GM23338 (cell line): ENCODE results near the gene SIM1. TPM values are rescaled to one million over a fixed set of nuclear protein-coding genes. Genes with fewer than 3 reads are reported as not detected.

ENCODE experiments used
- ATAC-seq: fragments of 200-7000 bp; cut with Tn5 transposase; 3 replicates; pipeline ENCODE4 v1.9.1; 2020
- DNase-seq: peaks from one replicate; pipeline ENCODE4 v3.0.0-alpha.2; 2015; ENCODE audit warnings: low spot score
- H2AFZ ChIP-seq: fragments of 200-600 bp; sonication (generic); 2 replicates; pipeline ENCODE4 v1.8.0; 2016; ENCODE audit warnings: antibody characterized with exemption, mild to moderate bottlenecking, moderate library complexity
- H3F3A ChIP-seq: fragments of 200-600 bp; sonication (generic); replicated peaks from 2 replicates; pipeline ENCODE4 v1.8.0; 2017; ENCODE audit warnings: antibody characterized with exemption, mixed run types, low read depth
- H3K27ac ChIP-seq: fragments of 200-600 bp; sonication (generic); 2 replicates; pipeline ENCODE4 v1.6.1; 2016; ENCODE audit warnings: low read depth
- H3K27me3 ChIP-seq: fragments of 200-600 bp; sonication (generic); 2 replicates; pipeline ENCODE4 v1.8.0; 2016; ENCODE audit warnings: mild to moderate bottlenecking, mixed run types, moderate library complexity; ENCODE audit not compliant: insufficient read depth
- H3K36me3 ChIP-seq: fragments of 200-600 bp; sonication (generic); 2 replicates; pipeline ENCODE4 v1.8.0; 2016; ENCODE audit warnings: mild to moderate bottlenecking; ENCODE audit not compliant: insufficient read depth
- H3K4me1 ChIP-seq: fragments of 200-600 bp; sonication (generic); 2 replicates; pipeline ENCODE4 v1.8.0; 2016; ENCODE audit warnings: mild to moderate bottlenecking, moderate library complexity; ENCODE audit not compliant: insufficient read depth
- H3K4me2 ChIP-seq: fragments of 200-600 bp; sonication (generic); 2 replicates; pipeline ENCODE4 v1.7.1; 2017; ENCODE audit warnings: mixed run types
- H3K4me3 ChIP-seq: fragments of 200-600 bp; sonication (generic); 2 replicates; pipeline ENCODE4 v1.6.1; 2016; ENCODE audit warnings: mixed run types
- H3K79me2 ChIP-seq: fragments of 200-600 bp; sonication (generic); replicated peaks from 2 replicates; pipeline ENCODE4 v1.8.0; 2017; ENCODE audit warnings: mild to moderate bottlenecking; ENCODE audit not compliant: insufficient read depth
- H3K9me2 ChIP-seq: fragments of 200-600 bp; sonication (generic); 2 replicates; pipeline ENCODE4 v1.8.0; 2017; ENCODE audit not compliant: insufficient read depth
- H4K20me1 ChIP-seq: fragments of 200-600 bp; sonication (generic); replicated peaks from 2 replicates; pipeline ENCODE4 v1.8.0; 2017; ENCODE audit warnings: mild to moderate bottlenecking; ENCODE audit not compliant: insufficient read depth
- H3K27ac Mint-ChIP-seq: 2 replicates; pipeline ENCODE4 v1.8.0; 2020; ENCODE audit warnings: inconsistent platforms, mild to moderate bottlenecking, moderate library complexity, mixed read lengths
- H3K27me3 Mint-ChIP-seq: 3 replicates; pipeline ENCODE4 v1.8.0; 2022; ENCODE audit warnings: low read depth, mild to moderate bottlenecking, moderate library complexity, mixed read lengths, inconsistent platforms; ENCODE audit not compliant: insufficient read depth, poor library complexity
- H3K36me3 Mint-ChIP-seq: 3 replicates; pipeline ENCODE4 v1.8.0; 2021; ENCODE audit warnings: low read depth, mild to moderate bottlenecking, inconsistent platforms, moderate library complexity, mixed read lengths
- H3K4me1 Mint-ChIP-seq: 3 replicates; pipeline ENCODE4 v1.8.0; 2020; ENCODE audit warnings: mild to moderate bottlenecking, inconsistent platforms, mixed read lengths
- H3K4me3 Mint-ChIP-seq: 3 replicates; pipeline ENCODE4 v1.8.0; 2021; ENCODE audit warnings: moderate library complexity, mild to moderate bottlenecking, inconsistent platforms, mixed read lengths
- H3K9me3 Mint-ChIP-seq: 3 replicates; pipeline ENCODE4 v1.8.0; 2020; ENCODE audit warnings: moderate library complexity, mild to moderate bottlenecking, inconsistent platforms, mixed read lengths
- CREB1 ChIP-seq: fragments of 250-450 bp; sonication (Bioruptor Pico); IDR thresholded peaks from 2 replicates; pipeline ENCODE4 v1.5.0; 2020; ENCODE audit warnings: low read depth, mild to moderate bottlenecking, moderate library complexity
- ETS1 ChIP-seq: IDR thresholded peaks from 2 replicates; pipeline ENCODE4 v1.6.1; 2016; ENCODE audit warnings: antibody characterized with exemption
- EZH2 ChIP-seq: fragments of 200-600 bp; sonication (generic); IDR thresholded peaks from one replicate; pipeline ENCODE4 v1.8.0; 2017; ENCODE audit warnings: antibody characterized with exemption, mild to moderate bottlenecking, low read depth; ENCODE audit not compliant: unreplicated experiment
- EZH2phosphoT487 ChIP-seq: fragments of 200-600 bp; sonication (generic); IDR thresholded peaks from one replicate; pipeline ENCODE4 v1.8.1; 2018; ENCODE audit warnings: antibody characterized with exemption; ENCODE audit not compliant: unreplicated experiment
- JUNB ChIP-seq: IDR thresholded peaks from one replicate; pipeline ENCODE4 v1.6.1; 2016; ENCODE audit warnings: antibody characterized with exemption; ENCODE audit not compliant: unreplicated experiment
- NANOG ChIP-seq: IDR thresholded peaks from 2 replicates; pipeline ENCODE4 v1.6.1; 2016; ENCODE audit warnings: antibody characterized with exemption, borderline replicate concordance
- REST ChIP-seq: IDR thresholded peaks from one replicate; pipeline ENCODE4 v1.6.1; 2018; ENCODE audit warnings: antibody characterized with exemption; ENCODE audit not compliant: unreplicated experiment
- STAT1 ChIP-seq: IDR thresholded peaks from one replicate; pipeline ENCODE4 v1.6.1; 2016; ENCODE audit warnings: antibody characterized with exemption; ENCODE audit not compliant: unreplicated experiment
- ZNF114 ChIP-seq: fragments of 250-450 bp; sonication (Bioruptor Pico); IDR thresholded peaks from 2 replicates; pipeline ENCODE4 v1.5.0; 2020; ENCODE audit warnings: mild to moderate bottlenecking, moderate library complexity
- ZNF331 ChIP-seq: fragments of 250-450 bp; sonication (Bioruptor Pico); IDR thresholded peaks from 2 replicates; pipeline ENCODE4 v1.5.0; 2020; ENCODE audit warnings: low read depth, mild to moderate bottlenecking, moderate library complexity
- polyA plus RNA-seq: library from polyadenylated mRNA; unstranded; fragments of >200 nt; fragmentation: Nextera tagmentation; extraction: Ambion mirVana; gene quantifications from 2 replicates; pipeline ENCODE4 v1.2.1, GENCODE V29; 2016
- total RNA-seq: library from RNA; depleted of rRNA; stranded (reverse); fragments of >200 nt; shearing (Covaris generic); gene quantifications from 2 replicates; pipeline ENCODE4 v1.2.3, GENCODE V29; 2014
- TF ChIP-seq, protein P1 (sequence below), 2 experiments: fragments of 200-600 bp in 1 of 2; sonication (generic) in 1 of 2; conservative IDR thresholded peaks; 2 replicates each; pipeline versions ENCODE4 v1.5.1 to v1.6.1; 2016 to 2017; ENCODE audit warnings: antibody characterized with exemption in 2 of 2, low read depth in 2 of 2, mild to moderate bottlenecking in 2 of 2, moderate library complexity in 1 of 2

SIM1 gene
- total and polyA plus RNA-seq, 2 experiments from 2014 or later: 0.42 to 0.49 TPM

GRCh38 chr6:100346203-100346602, 118.5 kb downstream of the SIM1 start (continued):
- TF ChIP-seq JUNB (no peak), STAT1 (no peak), NANOG (no peak), ETS1 (no peak), ZNF331 (CRISPR knock-in tag) (no peak), ZNF114 (CRISPR knock-in tag) (no peak)

DNA sequence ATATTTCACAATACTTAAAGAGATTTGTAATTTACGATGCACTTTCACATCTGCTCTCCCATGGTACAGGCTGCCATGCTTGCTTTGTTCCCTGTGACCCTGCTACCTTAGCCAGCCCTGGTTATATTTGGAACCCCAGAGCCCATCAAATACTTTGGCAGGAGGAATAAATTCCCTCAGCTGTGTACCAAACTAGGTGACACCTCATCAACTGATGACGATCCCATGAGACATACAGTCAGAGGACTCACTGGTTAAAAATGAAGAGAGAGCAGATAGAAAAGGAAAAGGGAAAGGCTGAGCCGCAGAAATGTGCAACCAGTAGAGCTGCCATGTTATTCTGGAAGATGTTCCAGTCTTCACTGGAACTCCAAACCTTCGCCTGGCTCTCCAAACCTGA, 120.0 kb downstream of the SIM1 start:
- Histone ChIP-seq H3K4me3 (no peak overlapping the region), H3K27me3 (no peaks in the 10 kb centered on the region), H2AFZ (no peak overlapping the region), H3K79me2 (no peaks in the 10 kb centered on the region), H3F3A (no peaks in the 10 kb centered on the region), H3K36me3 (no peaks in the 10 kb centered on the region), H3K4me1 (peaks cover 7% of the 10 kb centered on the region), H3K27ac (no peak overlapping the region), H4K20me1 (no peaks in the 10 kb centered on the region), H3K9me2 (no peaks in the 10 kb centered on the region), H3K4me2 (no peak overlapping the region)
- DNase-seq: no peak
- ATAC-seq: no peak
- H3K9me3 Mint-ChIP-seq: no peaks in the 10 kb centered on the region; the same call in 2 of the 3 replicates
- H3K4me1 Mint-ChIP-seq: peaks cover 18% of the 10 kb centered on the region
- H3K27ac Mint-ChIP-seq: no peak overlapping the region
- H3K4me3 Mint-ChIP-seq: no peak overlapping the region
- H3K36me3 Mint-ChIP-seq: no peaks in the 10 kb centered on the region
- TF ChIP-seq NANOG: no peak
- no peak for TF ChIP-seq EZH2phosphoT487
- no peak for TF ChIP-seq EZH2
- no peak for TF ChIP-seq ZNF114 (CRISPR knock-in tag)
- TF ChIP-seq, protein P1, sequence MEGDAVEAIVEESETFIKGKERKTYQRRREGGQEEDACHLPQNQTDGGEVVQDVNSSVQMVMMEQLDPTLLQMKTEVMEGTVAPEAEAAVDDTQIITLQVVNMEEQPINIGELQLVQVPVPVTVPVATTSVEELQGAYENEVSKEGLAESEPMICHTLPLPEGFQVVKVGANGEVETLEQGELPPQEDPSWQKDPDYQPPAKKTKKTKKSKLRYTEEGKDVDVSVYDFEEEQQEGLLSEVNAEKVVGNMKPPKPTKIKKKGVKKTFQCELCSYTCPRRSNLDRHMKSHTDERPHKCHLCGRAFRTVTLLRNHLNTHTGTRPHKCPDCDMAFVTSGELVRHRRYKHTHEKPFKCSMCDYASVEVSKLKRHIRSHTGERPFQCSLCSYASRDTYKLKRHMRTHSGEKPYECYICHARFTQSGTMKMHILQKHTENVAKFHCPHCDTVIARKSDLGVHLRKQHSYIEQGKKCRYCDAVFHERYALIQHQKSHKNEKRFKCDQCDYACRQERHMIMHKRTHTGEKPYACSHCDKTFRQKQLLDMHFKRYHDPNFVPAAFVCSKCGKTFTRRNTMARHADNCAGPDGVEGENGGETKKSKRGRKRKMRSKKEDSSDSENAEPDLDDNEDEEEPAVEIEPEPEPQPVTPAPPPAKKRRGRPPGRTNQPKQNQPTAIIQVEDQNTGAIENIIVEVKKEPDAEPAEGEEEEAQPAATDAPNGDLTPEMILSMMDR (conservative IDR thresholded peaks at IDR 0.05; ENCODE audit: low read depth in 2 of 2): no peak
- H3K27me3 Mint-ChIP-seq: peaks cover 2% of the 10 kb centered on the region

DNA sequence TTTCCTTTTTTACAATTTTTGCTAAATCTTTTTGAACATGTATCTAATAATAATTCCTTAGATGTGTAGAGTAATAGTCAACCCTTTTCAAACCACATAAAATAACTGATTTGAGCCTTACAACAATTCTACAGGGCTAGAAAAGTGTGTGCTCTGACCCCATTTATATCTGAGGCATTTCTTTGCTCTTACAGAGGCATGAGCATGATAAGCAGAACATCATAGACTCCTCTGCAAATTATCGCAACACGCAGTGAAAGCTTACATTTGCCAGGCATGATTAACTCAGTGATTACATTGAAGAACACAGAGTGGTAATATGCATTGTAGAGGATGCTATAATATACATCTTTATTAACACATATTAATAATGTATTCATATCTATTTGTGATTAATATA, 120.4 kb downstream of the SIM1 start:
- no peak overlapping the region for H3K4me2 ChIP-seq
- Mint-ChIP-seq H3K27me3 (peaks cover 2% of the 10 kb centered on the region), H3K4me3 (no peak overlapping the region), H3K9me3 (no peaks in the 10 kb centered on the region; the same call in 2 of the 3 replicates), H3K36me3 (no peaks in the 10 kb centered on the region), H3K27ac (no peak overlapping the region), H3K4me1 (peaks cover 14% of the 10 kb centered on the region; the same call in 2 of the 3 replicates)
- no peak overlapping the region for H2AFZ ChIP-seq
- H3K4me1 ChIP-seq: peaks cover 4% of the 10 kb centered on the region
- H3K27me3 ChIP-seq: no peaks in the 10 kb centered on the region
- H3K9me2 ChIP-seq: no peaks in the 10 kb centered on the region
- no peaks in the 10 kb centered on the region for H3K36me3 ChIP-seq
- H3K79me2 ChIP-seq: no peaks in the 10 kb centered on the region
- no peaks in the 10 kb centered on the region for H3F3A ChIP-seq
- ATAC-seq (no peak), DNase-seq (no peak)
- no peaks in the 10 kb centered on the region for H4K20me1 ChIP-seq
- H3K4me3 ChIP-seq: no peak overlapping the region
- no peak overlapping the region for H3K27ac ChIP-seq
- TF ChIP-seq REST (no peak), JUNB (no peak), EZH2 (no peak), ZNF114 (CRISPR knock-in tag) (no peak), EZH2phosphoT487 (no peak), CREB1 (no peak), ETS1 (no peak)
